ENCODE results near the gene COG1.

COG1 gene

GRCh38 chr17:73198930-73199260 is 6.0 kb downstream of the COG1 start:
- DNase-seq (ENCODE audit: low read depth), result no peak

DNA sequence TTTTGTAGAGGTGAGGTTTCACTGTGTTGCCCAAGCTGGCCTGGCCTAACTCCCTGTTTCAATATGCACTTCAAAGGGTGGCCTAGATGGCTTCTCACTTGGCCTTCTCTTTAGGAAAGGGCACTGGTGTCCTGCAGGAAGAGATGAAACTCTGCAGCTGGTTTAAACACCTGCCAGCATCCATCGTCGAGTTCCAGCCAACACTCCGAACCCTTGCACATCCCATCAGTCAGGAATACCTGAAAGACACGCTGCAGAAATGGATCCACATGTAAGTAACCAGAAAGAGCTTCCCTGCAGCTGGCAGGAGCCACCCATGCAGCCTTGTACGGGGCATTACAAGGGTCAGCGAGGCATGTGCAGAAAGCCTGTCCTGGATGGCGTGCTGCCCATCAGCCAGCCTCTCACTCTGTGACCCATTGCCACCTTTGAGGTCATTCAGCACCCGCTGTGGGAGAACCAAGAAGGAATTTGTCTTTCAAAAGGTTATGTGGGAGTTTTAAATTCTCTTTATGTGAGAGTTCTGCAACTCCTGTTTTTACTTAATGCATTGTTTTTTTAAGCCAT is 7.0 kb downstream of the COG1 start:
- DNase-seq (ENCODE audit: low read depth), result no peak

- no peak for DNase-seq (ENCODE audit: low read depth)
Measured at GRCh38 chr17:73200476-73200875, 7.6 kb downstream of the COG1 start.

DNA sequence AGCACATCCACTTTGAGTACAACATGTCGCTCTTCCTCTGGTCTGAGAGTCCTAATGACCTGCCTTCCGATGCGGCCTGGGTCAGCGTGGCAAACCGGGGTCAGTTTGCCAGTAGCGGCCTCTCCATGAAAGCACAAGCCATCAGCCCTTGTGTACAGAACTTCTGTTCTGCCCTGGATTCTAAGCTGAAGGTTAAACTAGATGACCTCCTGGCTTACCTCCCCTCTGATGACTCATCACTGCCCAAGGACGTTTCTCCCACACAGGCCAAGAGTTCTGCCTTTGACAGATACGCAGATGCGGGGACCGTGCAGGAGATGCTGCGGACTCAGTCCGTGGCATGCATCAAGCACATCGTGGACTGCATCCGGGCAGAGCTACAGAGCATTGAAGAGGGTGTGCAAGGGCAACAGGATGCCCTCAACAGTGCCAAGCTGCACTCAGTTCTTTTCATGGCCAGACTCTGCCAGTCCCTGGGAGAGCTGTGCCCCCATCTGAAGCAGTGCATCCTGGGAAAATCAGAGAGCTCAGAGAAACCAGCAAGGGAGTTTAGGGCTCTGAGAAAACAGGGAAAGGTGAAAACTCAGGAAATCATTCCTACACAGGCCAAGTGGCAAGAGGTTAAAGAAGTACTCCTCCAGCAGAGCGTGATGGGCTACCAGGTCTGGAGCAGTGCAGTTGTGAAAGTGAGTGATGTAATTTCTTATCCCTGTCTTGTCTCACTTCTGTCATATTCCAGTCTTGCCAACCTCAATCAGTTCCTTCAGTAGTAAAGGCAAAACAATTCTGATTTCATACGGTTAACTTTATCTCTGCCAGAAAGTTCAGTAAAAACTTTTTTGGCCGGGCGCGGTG is 8.6 kb downstream of the COG1 start:
- DNase-seq (ENCODE audit: low read depth), result no peak

GRCh38 chr17:73203135-73203787 is 10.4 kb downstream of the COG1 start:
- DNase-seq (ENCODE audit: low read depth), result peak; percentile 40

GRCh38 chr17:73203788-73204479 is 11.1 kb downstream of the COG1 start:
- DNase-seq (ENCODE audit: low read depth), result no peak

DNA sequence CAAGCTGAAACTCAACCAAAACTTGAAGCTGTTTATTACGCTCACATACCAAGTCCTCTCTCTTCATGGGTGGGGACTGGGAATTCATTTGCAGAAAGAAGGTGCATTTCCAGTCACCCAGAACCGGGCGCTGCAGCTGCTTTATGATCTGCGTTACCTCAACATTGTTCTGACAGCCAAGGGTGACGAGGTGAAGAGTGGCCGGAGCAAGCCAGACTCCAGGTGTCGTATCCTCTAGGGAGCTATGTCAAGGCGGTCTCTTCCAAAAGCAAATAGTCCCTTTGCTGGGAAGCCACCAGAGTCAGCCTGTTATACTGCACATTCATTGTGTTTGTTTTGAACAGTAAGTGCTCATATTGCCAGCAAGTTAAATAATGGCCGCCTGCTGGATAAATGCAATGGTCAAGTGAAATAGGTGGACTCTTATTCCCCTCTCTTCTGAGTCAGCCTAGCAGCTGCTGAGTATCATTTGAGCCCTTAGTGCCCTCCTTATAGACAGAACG is 12.7 kb downstream of the COG1 start:
- no peak for DNase-seq (ENCODE audit: low read depth)

DNA sequence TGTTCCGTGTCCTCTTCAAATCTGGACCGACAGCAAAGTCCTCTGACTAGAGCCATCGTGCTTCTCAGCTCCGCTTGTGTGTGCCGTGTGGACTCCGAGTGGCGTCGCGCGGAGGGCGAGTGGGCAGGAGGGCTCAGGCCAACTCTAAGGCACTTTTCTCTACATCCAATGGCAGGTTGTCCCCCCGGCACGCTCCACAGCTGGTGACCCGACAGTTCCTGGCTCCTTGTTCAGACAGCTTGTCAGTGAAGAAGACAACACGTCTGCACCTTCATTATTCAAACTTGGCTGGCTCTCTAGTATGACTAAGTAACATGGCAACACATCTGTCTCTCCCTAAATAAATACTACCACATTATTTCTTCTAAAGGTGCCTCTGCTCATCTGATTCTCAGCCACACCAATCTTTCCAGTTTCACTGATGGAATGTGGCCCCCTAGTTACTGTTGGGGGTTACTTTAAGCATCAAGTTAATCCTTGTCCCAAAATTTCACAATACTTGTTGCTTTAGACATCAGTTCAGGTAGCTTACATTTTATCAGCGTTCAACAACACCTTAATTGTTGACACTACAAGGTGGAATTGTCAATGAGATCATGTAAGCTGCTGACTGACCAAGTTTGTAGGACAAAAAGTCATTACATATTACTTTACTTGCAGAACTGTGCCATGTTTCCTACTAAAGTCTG is 15.4 kb downstream of the COG1 start:
- no peak for DNase-seq (ENCODE audit: low read depth)

GRCh38 chr17:73209436-73209835 is 16.6 kb downstream of the COG1 start:
- no peak for DNase-seq (ENCODE audit: low read depth)

DNA sequence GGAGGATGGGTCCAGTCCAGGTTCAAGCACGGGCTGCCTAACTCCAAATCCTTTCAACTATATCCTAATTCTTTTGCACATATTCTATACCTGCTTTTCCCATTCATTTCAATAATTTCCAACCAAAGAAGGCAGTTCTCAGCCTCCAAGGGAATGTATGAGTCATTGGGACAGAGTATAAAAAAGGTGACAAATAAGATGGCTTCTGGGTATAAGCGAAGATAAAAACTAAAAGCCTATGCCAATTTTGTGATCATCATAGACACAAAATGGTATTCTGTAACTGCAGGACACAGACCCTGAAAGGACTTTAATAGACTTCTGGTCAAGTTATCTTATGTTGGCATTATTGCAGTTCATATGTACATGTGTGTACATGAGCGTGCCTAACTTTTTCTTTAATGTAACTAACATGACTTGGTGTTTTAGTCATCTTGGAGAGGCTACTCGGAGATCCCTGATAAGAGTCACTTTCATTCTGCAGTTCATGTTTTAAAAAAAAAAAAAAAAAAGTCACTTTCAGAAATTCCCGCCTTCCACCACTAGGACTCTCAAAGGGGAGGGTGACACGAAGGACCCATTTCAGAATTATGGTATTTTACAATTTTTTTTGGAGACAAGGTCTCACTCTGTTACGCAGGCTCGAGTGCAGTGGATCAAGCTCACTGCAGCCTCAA is 17.3 kb downstream of the COG1 start:
- DNase-seq (ENCODE audit: low read depth), result no peak

GRCh38 chr17:73211745-73212144 is 18.9 kb downstream of the COG1 start:
- peak; percentile 53 for DNase-seq (ENCODE audit: low read depth)

- DNase-seq (ENCODE audit: low read depth), result no peak
Measured at GRCh38 chr17:73214008-73214407, 21.2 kb downstream of the COG1 start.

DNA sequence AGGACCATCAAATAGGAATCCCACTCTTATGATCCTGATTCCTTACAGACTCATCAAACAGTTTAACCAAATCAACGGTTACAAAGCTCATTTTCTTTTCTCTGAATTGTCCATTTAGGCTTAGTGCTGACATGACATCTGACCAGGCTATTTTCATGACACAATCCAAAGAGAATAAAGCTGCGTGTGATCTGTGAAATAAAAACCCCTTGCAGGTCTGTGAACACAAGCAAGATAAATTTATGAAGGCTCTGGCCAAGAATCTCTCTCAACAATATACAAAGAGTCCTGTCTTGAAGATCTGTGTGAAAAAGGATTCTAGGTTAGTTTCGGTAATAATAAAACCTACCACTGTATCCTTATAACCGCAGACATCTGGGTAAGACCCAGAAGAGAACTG is 22.0 kb downstream of the COG1 start:
- no peak for DNase-seq (ENCODE audit: low read depth)

GRCh38 chr17:73215447-73215846 is 22.6 kb downstream of the COG1 start:
- DNase-seq (ENCODE audit: low read depth), result no peak

DNA sequence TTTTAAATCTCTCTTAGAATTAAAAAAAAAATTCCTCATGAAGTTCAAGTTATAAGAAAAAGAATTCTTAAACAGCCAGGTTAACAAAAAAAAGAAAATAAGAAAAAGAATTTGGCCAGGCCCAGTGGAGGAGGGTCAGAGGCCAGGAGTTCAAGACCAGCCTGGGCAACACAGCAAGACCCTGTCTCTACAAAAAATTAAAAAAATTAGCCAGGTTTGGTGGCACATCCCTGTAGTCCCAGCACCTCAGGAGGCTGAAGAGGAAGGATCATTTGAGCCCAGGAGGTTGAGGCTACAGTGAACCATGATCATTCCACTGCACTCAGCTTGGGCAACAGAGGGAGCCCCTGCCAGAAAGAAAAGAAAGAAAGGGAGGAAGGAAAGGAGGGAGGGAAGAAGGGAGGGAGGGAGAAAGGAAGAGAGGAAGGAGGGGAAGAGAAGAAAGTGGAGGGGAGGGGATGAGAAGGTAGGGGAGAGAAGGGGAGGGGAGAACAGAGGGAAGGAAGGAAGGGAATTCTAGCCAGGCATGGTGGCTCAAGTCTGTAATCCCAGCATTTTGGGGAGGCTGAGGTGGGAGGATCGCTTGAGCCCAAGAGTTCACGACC is 30.9 kb downstream of the COG1 start:
- DNase-seq (ENCODE audit: low read depth), result no peak

DNA sequence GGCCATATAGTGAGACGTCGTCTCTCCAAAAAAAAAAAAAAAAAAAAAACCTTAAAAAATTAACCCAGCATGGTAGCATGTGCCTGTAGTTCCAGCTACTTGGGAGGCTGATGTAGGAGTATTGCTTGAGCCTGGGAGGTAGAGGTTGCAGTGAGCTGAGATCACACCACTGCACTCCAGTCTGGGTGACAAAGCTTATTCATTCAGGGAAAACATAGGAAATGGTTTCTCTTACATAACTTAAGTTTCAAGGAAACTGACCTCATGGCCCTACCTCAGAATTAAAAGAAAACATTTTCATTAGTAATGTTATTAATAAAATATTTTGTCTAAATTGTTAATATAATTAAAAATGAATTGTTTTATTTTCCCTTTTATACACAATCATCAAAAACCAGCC is 31.4 kb downstream of the COG1 start:
- no peak for DNase-seq (ENCODE audit: low read depth)

GRCh38 chr17:73224663-73225305 is 31.9 kb downstream of the COG1 start:
- DNase-seq (ENCODE audit: low read depth), result no peak

DNA sequence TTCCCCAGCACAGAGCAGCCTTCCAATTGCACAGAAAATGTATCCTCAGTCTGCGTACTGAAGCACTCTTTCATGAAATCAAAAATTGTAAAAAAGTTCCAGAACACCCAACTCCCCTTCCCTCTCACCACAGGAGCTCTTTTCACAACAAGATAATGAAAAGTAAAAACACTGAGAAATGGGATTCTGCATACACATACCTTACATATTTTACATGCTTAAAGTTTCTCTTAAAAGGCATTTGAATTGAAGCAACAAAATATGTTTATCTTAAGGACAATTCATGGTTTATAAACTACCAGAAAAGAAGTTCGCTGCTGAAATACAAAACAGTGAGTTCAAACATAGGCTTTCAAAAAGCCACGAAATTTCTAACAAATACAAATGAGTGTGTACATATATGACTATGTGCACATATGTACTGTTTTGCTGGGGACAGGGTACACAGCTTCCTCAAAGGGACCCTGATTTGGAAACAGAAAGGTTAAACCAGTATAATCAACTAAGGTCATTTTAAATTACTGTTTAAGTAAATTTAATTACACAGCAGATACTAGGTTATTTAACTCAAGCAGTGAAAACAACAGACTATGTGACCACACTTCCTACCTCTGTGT is 33.8 kb downstream of the COG1 start:
- peak; percentile 50 for DNase-seq (ENCODE audit: low read depth)

GRCh38 chr17:73227379-73227778 is 34.5 kb downstream of the COG1 start:
- DNase-seq (ENCODE audit: low read depth), result no peak

DNA sequence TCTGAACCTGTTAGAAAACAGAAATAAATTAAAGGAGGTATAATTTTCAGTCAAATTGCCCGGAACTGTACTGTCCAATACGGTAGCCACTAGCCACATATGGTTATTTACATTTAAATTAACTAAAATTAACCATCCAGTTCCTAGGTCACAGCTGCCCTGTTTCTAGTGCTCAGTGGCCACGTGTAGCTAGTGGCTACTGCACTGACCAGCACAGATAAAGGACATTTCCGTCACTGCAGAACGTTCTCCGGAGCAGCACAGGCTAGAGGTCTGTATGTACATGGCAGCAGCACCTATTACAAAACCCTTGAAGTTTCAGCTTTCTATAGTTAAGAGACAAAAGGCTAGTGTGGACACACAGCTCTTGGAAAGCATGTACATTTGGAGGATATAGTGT is 35.1 kb downstream of the COG1 start:
- no peak for DNase-seq (ENCODE audit: low read depth)

All from iris pigment epithelial cell (primary cell).